HG02798 (cell line): ENCODE measurements around the gene SH2D2A.

ENCODE experiments used
- ATAC-seq: cut with Tn5 transposase; IDR thresholded peaks from one replicate; pipeline ENCODE4 v1.9.1; 2021; ENCODE audit warnings: mild to moderate bottlenecking; ENCODE audit not compliant: unreplicated experiment, poor library complexity

The SH2D2A gene

DNA sequence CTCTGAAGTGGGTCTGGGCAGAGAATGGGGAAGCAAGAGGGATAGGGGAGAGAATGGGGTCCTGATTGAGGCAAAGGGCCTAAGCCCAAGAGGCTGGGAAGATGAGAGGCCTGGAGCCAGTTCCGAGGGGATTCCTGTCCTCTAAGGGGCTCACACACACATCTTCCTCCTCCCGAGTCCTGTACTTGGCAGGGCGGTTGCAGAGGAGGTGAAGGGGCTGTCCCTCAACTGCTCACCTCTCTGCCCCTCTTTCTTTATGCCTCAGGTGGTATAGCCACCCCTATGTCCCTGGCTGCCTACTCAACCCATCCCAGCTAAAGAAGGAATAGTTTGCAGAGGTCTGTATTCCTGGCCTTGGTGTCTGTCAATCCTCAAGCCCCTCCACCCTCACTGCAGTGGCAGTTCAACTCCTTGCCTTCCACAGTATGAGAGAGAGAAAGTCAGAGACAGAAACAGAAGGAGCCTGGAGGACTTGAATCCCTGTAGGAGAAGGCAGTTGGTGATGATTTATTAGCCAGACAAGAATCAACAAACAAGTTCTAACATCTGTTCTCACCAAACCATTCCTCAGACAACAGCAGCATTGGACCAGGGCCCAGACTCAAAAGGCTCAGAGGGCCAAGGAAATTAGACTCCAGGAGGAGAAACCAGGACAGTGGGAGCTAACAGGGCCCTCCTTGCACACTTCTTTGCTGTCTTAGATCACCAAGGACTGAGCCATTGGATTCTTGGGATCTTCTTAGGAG is 10.7 kb downstream of the SH2D2A start:
- ATAC-seq, result no peak

- no peak for ATAC-seq
Measured at GRCh38 chr1:156804572-156805243, 11.9 kb downstream of the SH2D2A start.

- no peak for ATAC-seq
Measured at GRCh38 chr1:156804026-156804425, 12.6 kb downstream of the SH2D2A start.

- no peak for ATAC-seq
Measured at GRCh38 chr1:156803086-156803851, 13.4 kb downstream of the SH2D2A start.

GRCh38 chr1:156802421-156802935 is 14.2 kb downstream of the SH2D2A start:
- ATAC-seq, result no peak

- ATAC-seq, result no peak
Measured at GRCh38 chr1:156801409-156802121, 15.1 kb downstream of the SH2D2A start.

DNA sequence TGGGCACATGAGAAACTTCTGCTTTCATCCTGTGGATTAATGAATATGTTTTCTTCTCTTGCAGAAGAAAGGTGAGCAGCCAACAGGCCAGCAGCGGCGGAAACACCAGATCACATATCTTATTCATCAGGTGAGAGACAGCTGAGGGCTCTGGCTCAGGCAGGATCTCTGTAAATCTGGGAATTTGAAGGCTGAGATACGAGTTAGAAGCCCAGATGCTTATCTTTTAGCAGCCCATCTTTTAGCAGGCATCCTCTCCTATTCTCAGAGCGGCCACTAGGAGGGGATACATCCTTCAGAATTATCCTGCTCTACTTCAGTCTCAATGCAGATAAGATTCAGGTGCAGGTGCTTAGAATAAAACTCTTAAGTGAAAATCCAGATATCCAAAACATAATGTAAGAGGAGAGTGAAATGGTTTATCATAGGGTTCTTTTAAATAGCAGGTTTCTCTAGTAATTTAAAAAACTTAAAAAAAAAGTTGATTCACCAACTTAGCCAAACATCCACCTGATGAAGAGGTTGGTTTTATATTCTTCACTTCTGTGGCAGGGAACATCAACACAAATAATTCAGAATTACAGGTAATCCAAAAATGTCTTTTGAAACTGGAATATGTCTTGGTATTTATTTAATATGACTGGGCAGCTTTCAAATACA is 19.3 kb downstream of the SH2D2A start:
- ATAC-seq, result peak; percentile 54

DNA sequence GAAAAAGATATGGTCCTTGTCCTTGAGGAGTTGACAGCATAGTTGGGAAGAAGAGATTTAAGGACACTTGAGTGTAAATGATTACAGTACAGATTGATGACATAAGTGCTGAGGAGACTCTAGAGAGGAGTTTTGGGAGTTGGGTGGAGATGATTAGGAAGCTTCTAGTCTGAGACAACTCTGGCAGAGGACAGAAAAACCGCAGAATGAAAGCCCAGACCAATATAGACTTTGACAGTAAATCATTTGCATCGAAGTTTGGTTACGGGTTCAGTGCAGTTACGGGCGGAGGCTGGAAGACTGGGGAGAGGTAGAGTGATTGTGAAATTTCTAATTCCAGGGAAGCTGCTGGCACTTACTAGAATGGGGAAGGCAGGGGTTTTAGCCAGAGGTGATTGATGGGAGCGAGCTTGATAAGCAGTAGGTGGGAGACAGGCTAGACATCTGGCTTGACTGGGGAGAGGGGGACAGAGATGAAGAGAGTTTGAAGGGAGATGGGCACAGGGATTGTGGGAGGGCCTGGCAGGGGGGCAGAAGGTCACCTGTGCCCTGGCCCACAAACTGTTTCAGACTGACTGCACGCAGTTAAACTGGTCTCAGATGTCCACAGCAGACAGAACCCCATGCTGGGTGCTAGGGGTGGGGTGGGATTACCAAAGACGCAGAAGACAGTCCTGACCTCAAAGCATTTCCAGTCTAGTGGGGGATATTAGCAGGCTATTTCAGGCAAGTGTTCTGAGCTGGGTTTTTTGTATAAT is 20.1 kb downstream of the SH2D2A start:
- peak; percentile 67 for ATAC-seq

- ATAC-seq, result no peak
Measured at GRCh38 chr1:156795787-156796186, 20.9 kb downstream of the SH2D2A start.

GRCh38 chr1:156795374-156795733 is 21.3 kb downstream of the SH2D2A start:
- no peak for ATAC-seq

DNA sequence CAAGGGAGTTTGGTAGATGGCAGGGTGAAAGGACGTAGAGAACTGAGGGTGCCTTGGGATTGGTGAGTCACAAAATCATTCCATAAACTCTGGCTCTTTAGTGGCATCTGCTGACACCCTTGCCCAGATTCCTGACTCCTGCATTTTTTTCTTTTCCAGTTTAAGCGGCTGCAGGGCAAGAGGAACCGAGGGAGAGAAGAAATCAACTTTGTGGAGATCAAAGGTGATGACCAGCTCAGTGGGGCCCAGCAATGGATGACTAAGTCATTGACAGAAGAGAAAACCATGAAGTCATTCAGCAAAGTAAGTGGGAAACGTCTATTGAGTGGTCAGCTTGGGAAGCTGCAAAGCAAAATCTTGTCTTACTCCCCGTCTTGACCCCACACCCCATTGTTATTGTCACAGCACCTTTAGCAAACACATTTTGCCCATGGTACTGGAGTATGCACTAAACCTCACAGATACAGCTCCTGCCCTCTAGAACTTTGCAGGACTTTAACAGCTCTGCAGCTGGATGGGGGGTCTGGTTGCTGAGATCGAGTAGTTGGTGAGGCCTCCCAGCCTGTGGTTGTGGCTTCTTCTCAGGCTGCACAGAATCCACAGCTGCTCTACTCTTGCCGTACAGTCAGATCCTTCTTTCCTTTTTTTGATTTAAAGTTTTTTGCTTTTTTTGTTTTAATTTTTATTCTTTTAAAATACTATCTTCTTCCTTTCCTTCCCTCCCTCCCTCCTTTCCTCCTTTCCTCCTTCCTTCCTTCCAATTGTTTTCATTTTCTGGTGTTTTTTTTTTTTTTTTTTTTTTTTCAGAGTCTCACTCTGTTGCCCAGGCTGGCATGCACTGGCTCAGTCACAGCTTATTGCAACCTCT is 21.9 kb downstream of the SH2D2A start:
- ATAC-seq, result no peak

DNA sequence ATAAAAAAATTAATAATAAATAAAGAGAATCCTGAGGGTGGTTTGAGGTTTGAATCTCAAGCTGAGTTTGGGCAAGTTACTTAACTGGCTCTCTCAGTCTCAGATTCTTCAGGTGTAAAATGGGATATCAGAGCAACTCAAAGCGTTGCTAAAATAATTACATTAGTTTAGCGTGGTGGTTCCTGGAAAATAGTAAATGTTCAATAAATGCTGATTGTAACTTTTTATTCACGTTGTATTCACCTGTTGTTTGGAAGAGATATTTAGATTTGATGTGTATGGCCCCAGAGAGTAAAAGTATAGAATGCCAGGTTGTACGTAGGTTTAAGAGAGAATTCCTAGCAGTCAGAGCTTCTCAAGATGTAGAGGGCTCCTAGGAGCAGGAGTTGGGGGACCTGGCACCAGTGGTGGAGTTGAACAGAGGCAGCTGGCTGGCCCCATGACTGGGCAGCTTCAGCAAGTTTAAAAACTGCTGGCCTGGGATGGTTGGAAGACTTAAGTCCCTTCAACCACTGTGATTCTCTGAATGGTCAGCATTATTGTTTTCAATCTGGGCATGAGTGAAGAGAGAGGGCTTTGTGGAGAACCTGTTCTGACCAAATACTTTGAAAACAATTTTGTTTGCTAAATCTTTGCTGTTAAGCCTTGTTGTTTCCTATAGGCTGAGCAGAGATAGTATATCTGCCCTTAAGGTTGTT is 26.9 kb downstream of the SH2D2A start:
- no peak for ATAC-seq

DNA sequence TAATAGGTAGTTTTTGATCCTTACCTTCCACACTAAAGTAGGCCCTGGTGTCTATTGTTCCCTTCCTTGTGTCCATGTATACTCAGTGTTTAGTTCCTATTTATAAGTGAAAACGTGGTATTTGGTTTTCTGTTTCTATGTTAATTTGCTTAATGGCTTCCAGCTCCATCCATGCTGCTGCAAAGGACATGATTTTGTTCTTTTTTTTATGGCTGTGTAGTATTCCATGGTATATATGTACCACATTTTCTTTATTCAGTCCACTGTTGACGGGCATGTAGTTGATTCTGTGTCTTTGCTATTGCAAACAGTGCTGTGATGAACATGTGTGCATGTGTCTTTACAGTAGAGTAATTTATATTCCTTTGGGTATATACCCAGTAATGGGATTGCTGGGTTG is 28.5 kb downstream of the SH2D2A start:
- ATAC-seq, result no peak

DNA sequence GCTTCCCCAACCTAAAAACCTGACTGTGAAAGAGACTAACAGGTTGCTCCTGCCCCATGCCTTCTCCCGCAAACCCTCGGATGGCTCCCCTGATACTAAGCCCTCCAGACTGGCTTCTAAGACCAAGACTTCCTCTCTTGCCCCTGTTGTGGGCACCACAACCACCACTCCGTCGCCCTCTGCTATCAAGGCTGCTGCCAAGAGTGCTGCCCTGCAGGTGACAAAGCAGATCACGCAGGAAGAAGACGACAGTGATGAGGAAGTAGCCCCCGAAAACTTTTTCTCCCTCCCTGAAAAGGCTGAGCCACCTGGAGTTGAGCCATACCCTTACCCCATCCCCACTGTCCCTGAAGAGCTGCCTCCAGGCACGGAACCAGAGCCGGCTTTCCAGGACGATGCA is 30.0 kb downstream of the SH2D2A start:
- no peak for ATAC-seq

GRCh38 chr1:156785458-156785857 is 31.2 kb downstream of the SH2D2A start:
- ATAC-seq, result no peak

DNA sequence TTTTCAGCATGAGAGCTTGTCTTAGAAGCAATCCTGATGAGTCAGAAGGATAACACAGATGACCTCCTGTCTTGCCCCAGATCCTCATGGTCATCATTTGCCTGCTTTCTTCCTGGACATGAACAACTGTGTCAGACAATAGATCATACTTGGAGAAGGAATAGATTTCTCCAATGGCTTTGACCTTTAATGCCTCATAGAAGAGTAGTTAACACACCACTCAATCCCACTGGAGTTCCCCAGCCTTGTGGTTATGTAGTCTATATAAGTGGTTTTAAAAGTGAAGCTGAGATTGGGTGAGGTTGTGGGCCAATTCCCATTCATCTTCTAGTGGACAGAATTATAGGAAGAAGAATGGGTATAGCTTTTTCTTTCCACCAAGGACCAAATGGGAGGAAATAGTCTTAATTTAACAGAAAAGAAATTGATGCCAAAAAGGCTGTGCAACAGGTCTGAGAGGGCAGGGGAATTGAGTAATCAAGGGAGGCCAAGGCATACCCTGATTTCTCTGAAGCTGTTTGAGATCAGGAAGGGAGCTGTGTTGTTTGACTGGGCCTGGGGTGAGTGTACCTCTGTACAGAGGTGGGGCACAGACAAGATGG is 35.0 kb downstream of the SH2D2A start:
- no peak for ATAC-seq

- ATAC-seq, result no peak
Measured at GRCh38 chr1:156777573-156777972, 39.1 kb downstream of the SH2D2A start.
